Stimulated activated CD4-positive, alpha-beta T cell treated with anti-CD3 and anti-CD28 coated beads, TNF-alpha, amount 100 ng/mL, for 24 hours (primary cell): ENCODE results near the gene TRPT1.

Experiments
- DNase-seq, 3 experiments: peaks; one replicate each; pipeline ENCODE4 v3.0.0-alpha.2; 2020; ENCODE audit warnings: low read depth in 3 of 3

TRPT1 gene, protein sequence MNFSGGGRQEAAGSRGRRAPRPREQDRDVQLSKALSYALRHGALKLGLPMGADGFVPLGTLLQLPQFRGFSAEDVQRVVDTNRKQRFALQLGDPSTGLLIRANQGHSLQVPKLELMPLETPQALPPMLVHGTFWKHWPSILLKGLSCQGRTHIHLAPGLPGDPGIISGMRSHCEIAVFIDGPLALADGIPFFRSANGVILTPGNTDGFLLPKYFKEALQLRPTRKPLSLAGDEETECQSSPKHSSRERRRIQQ

GRCh38 chr11:64225608-64226506 lies at the start of gene TRPT1, which contains the start of gene NUDT22:
Gene TRPT1 (minus strand): TSS chr11:64226186. CDS start chr11:64225860, 326 bp downstream.
Gene NUDT22 (plus strand): TSS chr11:64226274. CDS start chr11:64226653, 379 bp downstream.
- DNase-seq = peak; percentile 86 to 96 (median 89)

DNA sequence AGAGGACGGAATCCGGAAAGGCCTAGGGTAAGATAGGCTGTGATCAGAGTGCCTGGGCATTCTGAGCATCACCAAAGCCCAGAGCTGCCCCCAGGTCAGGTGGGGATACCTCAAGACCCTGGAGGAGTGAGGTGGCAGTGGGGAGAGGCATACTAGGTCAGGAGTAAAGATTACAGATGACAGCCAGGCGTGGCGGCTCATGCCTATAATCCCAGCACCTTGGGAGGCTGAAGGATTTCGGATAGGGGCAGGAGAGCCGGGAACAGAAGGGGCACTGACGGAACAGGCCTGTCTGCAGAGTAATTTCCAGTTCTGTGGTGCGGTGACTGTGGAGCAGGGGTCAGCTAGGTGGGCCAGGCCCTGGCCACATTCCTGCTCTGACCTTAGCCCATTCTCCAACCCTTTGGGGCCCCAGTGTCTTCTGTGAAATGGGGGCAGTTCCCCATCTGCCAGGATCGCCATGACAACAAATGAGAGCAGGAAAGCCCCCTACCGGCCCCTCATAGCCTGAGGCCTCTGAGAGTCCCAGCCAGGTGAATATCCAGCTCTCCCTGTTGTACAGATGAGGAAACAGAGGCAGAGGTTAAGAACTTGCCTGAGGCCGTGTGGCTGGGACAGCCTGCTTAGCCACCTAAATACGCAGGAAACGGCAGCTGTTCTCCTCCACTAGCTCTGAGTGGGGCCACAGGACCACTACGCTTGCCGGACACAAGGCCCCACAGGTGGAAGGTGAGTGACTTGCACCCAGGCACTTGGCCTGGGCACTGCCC lies 49.2 kb upstream of the TRPT1 start:
- no peak for DNase-seq

DNA sequence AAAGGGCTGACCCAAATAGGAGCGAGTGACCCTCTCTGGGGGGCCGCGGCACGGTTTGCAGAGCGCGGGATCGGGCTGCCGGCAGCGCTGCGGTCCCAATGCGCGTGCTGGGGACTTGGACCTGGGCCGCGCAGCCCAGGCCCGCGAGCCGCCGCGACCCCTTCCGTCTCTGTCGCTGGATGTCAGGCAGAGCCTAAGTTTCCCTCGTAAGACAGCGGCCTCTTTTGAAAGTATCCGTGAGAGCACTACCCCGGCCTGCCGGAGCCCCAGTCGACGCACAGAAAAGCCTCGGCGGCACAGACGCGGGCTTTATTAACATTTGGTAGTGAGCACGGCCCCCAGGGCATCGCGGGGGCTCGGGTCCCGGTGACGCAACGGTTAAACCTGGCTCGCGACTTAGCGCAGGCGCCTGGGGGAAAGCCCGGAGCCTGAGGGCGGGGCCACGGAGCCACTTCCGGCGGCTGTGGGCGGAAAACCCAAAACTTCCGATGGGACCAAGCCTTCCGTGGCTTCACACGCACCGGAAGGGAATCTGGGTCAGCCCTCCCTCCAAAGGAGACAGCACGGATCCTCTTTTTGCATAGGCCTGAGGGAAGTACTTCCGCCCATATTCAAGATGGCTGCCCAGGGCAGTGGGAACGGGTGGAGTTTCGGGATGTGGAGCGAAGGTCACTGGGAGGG lies 43.7 kb upstream of the TRPT1 start:
- peak; percentile 97 to 98 (median 98) for DNase-seq

GRCh38 chr11:64268893-64269539 lies 43.0 kb upstream of the TRPT1 start:
- peak in 1 of 3 experiments; percentile 57 for DNase-seq

DNA sequence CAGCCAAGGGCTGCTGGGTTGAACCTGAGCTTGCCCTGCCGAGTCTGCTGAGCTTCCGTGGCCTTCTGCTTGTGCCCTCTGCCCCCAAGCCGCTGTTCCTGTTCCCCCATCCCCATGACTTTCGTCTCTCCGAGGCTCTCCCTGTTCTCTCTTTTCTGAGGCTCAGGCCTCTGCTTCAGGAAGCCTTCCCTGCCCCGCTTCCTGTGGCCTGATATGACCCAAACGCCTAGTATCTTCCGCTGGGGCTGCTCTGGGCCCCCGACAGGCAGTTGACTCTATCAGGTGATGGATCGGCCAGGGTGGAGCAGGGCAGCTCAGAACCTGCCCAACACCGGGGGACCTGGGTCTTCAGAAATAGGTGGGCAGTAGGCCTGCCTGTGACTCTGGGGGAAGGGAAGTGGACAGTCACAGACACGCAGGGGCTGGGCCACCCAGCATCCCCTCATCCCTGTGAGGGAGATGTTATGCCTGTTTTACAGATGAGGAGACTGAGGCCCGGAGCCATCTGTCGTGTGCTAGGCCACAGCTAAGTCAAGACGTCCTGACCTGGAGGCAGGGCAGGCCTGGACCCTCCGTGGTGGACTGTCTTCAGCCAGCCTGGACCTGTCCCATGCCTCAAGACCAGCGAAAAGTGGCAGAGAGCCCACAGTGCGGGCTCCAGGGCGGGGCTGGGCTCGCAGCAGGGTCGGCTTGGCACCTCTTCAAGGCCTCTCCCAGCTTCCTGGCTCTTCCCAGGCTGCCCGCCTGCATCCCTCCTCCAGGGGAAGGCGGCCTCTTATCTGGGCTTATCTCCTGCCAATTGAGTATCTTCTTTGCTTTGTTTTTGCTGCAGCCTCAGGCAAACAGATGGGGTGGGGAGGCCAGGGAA lies 42.3 kb upstream of the TRPT1 start:
- DNase-seq = no peak

DNA sequence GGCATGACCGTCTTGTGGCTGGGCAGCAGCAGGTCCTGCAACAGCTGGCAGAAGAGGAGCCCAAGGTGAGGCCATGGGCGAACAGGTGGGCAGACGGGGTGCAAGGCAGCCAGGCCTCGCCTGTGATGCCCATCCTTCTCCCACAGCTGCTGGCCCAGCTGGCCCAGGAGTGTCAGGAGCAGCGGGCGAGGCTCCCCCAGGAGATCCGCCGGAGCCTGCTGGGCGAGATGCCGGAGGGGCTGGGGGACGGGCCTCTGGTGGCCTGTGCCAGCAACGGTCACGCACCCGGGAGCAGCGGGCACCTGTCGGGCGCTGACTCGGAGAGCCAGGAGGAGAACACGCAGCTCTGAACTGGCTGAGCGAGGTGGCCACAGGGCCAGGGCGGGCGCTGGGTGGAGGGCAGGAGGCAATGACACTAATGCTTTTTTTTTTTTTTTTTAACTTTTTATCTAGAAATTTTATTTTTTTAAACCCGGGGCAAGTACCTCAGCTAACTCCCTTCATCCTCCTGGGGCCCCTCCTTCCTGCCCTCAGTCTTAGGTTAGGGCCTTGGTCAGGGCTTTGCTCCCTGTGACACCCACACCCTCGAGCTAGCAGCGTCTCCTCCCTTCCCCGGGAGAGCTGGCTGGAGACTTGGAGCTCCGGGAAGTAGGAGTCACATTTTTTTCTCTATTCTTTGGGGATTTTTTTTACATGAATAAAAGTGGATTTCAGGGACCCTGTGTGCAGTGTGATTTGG lies 41.4 kb upstream of the TRPT1 start:
- DNase-seq = no peak

DNA sequence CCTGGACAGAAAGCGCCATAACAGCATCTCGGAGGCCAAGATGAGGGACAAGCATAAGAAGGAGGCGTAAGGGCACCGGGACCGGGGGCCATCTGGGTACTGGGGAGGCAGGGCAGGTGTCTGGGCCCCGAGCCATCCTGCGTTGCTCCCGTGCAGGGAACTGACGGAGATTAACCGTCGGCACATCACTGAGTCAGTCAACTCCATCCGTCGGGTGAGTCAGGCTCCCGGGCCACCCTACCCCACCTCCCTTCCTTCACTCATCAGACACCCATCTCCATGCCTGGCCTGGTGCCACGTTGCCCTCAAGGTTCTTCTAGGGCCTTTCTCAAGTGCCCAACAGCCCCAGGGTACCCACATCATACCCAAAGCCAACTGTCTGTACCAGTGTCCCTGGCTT lies 40.4 kb upstream of the TRPT1 start:
- DNase-seq = no peak

DNA sequence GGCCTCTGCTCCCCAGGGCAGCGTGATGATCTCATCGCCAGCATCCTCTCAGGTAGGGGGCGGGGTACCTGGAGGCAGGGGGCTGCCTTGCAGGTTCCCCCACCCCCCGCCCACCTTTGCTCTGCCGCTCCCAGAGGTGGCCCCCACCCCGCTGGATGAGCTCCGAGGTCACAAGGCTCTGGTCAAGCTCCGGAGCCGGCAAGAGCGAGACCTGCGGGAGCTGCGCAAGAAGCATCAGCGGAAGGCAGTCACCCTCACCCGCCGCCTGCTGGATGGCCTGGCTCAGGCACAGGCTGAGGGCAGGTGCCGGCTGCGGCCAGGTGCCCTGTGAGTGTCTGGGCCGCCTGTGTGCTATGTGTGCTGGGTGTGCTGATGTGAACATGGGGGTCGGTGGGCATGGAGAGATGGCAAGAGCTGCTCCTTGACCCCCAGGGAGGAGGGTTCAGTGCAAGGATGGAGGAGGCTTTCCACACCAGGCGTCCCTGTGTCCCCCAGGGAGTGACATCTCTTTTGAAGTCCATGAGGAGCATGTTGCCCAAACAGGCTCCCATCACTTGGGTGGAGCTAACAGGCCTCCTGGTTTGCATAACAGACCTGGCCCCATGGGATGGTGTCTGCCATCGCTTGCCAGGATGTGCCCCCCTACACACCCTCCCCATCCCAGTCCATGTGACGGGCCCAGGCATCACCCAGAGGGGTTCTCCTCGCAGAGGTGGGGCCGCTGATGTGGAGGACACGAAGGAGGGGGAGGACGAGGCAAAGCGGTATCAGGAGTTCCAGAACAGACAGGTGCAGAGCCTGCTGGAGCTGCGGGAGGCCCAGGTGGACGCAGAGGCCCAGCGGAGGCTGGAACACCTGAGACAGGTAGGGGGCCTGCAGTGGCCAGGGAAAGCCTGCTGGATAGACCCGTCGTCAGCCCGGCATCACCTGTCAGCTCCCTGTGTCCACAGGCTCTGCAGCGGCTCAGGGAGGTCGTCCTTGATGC lies 39.5 kb upstream of the TRPT1 start:
- no peak for DNase-seq

DNA sequence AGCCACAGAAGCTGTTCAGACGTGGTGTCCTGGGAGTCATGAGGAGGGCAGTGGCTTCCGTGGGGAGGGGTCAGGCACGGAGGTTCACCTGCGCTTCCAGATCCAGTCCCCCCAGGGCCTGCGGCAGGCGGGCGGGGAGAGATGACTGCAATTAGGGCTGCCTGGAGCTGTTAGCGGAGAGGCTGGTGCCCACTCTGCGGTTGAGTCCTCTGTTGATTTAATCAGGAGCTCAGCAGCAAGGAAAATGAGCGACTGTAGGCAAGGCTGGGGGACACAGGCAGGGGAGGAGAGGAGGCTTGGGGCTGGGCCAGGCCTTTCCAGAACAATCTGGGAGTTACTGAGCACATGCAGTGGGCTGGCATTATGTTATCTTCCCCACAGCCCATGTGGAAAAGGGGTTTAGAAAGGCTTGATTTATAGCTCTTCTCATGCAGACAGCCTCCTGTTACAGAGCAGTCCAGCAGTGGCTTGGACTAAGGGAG lies 38.4 kb upstream of the TRPT1 start:
- DNase-seq = no peak

GRCh38 chr11:64263947-64264317 lies 37.9 kb upstream of the TRPT1 start:
- no peak for DNase-seq

- no peak for DNase-seq
Observed at GRCh38 chr11:64263021-64263946, 37.3 kb upstream of the TRPT1 start.

GRCh38 chr11:64262271-64263002 lies 36.5 kb upstream of the TRPT1 start:
- DNase-seq = no peak

DNA sequence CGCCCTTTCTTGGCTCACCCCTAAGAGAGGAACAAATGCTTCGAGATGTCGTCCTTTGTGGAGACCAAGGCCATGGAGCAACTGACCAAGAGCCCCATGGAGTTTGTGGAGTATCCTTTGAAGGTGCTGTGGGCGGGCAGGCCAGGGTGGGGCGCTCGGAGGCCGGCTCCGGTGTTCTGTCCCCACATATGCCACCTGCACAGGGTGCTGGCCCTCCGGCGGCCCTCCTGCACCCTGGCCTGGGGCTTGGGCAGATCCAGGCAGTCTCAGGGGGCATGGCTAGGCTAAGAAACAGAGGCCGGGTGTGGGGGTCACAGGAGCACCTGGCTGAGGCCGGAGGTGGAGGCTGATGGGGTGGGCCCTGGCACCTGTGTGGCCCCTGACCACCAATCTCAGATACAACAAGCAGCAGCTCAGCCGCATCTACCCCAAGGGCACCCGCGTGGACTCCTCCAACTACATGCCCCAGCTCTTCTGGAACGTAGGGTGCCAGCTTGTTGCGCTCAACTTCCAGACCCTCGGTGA lies 35.6 kb upstream of the TRPT1 start:
- no peak for DNase-seq

DNA sequence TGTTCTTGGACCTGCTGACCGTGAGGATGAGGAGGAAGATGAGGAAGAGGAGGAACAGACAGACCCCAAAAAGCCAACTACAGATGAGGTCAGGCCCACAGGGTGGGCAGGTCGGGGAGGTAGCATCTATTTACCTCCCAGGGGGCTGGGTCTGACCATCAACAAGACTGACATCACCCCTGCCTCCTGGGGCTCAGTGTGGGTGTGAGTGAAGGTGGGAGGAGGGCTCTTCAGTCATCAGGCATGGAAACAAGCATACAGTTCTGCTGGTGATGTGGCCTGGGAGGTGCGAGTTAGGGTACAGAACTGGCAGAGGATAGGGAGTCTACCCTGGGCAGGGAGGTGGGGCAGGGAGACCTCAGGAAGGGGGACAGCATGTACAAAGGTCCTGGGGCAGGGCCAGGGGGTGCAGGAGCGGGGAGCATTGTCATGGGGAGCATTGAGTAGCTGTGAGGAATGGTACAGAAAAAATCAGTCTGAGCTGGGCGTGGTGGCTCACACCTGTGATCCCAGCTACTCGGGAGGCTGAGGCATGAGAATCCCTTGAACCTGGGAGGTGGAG lies 34.2 kb upstream of the TRPT1 start:
- DNase-seq = no peak

DNA sequence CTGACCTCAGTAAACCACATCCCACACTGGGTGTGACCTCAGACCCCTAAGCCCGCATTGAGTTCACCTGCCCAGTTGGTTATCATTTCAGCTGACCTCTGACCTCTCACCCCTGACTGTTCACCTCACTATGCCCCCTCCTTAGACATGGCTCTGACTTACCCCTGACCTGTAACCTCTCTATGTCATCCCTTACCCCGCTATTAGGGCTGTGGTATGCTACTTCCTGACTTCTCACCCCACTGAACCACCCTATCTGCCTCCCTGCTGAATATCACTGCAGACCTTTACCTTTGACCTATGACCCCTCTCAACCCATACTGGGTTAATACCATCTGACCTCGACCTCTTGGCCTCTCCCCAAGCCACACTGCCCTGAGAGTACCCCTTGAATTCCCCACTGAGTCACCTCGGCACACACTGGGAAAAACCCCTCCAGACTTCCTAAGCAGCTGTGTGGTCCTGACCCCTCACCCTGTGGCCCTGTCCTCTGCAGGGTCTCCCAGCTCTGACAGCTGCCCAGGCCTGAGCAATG lies 33.6 kb upstream of the TRPT1 start:
- DNase-seq = no peak
